SH-SY5Y (cell line): ENCODE measurements around the gene NIPSNAP3A.

ENCODE experiments used
- GATA2 ChIP-seq: IDR thresholded peaks from 2 replicates; pipeline ENCODE4 v1.6.1; 2011; ENCODE audit warnings: mild to moderate bottlenecking, low read depth, low read length
- GATA3 ChIP-seq: IDR thresholded peaks from 2 replicates; pipeline ENCODE4 v1.6.1; 2011; ENCODE audit warnings: low read depth, mild to moderate bottlenecking, low read length, moderate library complexity

- TF ChIP-seq GATA2 (no peak), GATA3 (no peak)
Observed at GRCh38 chr9:104725014-104725413, 22.5 kb upstream of the NIPSNAP3A start.
